GM19238 (cell line): Measurements from ENCODE around the gene ZXDC.

Source experiments
- DNase-seq: peaks from one replicate; pipeline ENCODE4 v3.0.0; 2011; ENCODE audit warnings: low spot score; ENCODE audit not compliant: insufficient read length

ZXDC gene

DNA sequence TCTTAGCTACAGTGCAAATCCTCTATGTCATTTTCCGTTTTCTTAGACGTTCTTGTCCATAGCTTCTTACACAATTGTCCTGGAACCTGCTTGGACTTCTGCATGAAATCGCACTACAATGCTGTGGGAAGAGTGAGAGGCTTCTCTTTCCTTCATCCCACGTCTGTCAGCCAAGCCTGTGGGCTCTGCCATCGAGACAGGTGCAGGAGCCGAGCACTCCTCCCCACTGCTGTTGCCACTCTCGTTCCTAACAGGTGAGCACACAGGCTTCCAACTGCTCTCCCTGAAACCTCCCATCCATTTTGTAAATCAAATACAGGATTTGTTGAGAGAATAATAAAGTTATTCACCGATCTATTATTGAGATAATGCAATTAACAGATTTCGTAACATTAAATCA is 23.5 kb downstream of the ZXDC start:
- DNase-seq = no peak

DNA sequence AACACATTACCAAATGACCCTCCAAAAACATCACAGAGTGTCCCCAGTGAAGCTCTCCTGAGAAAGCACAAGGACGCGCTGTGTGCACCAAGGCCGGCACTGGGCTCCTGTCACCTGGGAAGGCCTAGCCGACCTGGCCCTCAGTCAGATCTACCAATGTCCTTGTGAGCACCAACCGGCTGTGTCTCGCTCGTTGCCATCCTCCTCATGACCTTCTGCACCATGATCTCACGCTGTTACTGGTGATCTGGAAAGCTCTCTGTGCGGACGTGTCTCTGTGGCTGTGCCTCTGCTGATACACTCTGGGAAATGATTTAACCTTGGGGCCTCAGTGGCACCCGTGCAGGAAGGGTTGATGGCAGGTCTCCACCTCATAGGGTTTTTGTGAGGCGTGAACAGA is 24.2 kb downstream of the ZXDC start:
- no peak for DNase-seq

DNA sequence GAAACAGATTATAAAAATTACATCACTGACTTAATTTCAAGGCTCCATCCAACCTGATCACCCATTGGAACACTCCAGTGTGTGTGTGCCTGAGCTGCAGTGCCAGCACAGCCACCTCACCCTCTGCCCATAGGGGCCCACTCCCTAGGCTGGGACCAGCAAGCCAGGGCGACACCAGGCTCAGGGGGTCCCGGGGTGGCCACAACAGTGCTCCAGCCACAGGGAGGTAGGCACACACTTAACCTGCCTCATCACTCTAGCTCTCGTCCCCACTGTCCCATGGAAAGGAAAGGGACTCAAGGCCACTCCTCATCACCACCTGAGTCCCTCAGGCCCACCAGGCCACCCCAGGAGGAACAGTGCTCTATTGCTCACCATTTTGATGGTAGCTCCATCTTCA is 24.9 kb downstream of the ZXDC start:
- DNase-seq = no peak

DNA sequence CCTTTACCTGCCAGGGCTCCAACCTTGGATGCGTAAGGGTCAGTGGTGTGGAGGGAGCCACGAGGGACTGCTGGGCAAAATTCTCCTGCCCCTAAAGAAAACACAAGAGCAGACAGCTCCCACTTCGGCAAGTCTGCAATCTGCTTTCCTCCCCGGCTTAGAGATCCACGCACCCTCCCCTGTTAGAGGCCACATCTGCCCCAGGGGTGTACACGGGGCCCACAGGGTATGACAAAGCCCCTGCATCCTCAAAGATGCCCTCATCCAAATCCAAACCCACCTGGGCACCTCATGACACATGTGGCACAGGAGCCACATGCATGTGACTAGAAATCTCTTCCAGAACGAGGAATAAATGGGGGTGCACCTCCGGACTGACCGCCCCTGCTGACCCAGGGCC is 25.5 kb downstream of the ZXDC start:
- no peak for DNase-seq

DNA sequence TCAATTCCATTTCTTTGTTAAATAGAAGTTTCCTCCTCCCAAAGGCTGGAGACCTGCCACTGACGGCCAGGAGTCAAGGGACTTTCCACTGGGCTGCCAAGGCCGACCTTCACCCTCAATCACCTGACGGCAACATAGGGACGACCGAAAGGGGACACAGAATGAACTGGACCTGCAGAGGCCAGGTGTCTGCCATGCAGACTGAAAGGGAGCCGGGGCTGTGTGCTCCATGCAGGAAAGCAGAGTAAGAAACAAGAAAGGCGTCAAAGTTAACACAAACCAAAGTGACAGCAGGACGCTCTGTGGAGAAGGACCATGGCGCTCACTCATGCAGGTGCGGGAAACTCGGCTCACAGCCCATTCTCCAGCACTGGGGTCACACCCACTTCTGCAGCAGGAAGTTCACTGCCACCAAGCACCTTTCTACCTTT is 26.1 kb downstream of the ZXDC start:
- no peak for DNase-seq

GRCh38 chr3:126448893-126449180 is 26.9 kb downstream of the ZXDC start:
- DNase-seq = no peak

- DNase-seq = no peak
These were observed 27.4 kb downstream of the ZXDC start for GRCh38 chr3:126448136-126448892.

GRCh38 chr3:126447456-126448106 is 28.1 kb downstream of the ZXDC start:
- DNase-seq = no peak

DNA sequence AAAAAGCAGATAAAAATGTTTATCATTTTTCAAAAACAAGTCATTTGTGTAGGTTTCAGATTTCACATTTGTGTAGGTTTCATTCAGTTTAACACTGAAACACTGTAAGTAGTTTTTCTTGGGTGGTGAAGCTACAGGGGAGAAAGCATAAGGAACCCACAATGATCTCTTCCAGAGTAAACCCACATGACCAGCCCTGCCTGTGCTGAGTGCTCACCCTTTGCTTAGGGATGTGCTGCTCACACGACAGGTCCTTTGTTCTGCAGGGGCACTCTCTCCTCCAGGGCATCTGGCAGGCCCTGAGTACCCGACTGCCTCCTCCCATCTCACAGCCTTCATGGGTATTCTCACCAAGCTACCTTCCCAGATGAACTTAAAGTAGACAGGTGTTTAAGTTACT is 28.9 kb downstream of the ZXDC start:
- no peak for DNase-seq

DNA sequence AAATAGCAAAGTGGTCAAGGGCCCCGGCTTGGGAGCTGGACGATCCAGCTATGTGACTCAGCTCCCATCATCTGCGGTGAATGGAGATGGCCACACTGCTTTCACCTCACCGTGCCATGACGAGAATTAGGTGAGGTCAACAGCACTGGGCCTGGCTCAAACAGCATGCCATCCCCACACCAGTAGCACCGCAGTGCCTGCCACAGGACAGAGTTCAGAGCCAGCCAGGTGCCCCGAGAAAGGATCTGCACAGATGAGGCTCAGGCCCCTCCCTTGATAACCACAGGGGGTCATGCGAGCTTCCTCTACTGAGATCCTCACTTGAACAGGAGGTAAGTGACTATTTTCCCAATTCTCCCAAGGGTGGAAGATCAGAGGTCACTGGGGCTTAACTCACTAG is 29.4 kb downstream of the ZXDC start:
- DNase-seq = no peak

GRCh38 chr3:126445506-126445905 is 30.2 kb downstream of the ZXDC start:
- no peak for DNase-seq

GRCh38 chr3:126442856-126443242 is 32.8 kb downstream of the ZXDC start:
- no peak for DNase-seq

DNA sequence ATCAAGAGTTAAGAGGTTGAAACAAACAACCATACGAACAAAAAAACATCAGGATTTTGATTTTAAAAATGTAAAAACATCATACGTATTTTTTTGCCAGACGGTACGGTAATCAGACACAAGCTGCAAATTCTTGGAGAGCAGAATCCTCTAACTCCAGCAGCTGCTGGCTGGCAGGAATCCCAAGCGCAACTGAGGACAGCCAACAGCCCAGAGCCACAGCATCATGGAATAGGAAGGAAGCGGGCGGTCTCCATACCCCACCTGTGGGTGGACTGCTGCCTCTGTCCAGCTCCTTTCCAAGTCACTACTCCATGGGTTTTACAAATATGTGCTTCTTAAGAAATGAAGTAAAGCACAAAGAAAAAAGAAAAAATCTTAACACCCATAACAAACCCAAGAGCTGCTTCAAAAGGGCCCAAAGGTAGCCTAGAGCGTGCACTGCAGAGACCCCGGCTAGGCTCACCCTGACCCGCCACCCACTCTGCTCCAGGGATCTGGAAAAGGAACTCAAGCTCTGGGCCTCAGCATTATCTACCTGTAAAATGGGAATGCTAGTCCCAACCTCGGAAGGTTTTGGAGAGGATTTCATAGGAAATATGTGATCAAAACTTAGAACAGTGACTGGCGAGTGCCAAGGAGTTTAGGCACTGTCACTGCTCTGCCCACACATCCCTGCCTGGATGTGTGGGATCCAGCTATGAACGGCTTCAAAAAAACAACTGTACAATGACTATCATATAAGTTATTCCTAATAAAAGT is 33.4 kb downstream of the ZXDC start:
- DNase-seq = no peak

DNA sequence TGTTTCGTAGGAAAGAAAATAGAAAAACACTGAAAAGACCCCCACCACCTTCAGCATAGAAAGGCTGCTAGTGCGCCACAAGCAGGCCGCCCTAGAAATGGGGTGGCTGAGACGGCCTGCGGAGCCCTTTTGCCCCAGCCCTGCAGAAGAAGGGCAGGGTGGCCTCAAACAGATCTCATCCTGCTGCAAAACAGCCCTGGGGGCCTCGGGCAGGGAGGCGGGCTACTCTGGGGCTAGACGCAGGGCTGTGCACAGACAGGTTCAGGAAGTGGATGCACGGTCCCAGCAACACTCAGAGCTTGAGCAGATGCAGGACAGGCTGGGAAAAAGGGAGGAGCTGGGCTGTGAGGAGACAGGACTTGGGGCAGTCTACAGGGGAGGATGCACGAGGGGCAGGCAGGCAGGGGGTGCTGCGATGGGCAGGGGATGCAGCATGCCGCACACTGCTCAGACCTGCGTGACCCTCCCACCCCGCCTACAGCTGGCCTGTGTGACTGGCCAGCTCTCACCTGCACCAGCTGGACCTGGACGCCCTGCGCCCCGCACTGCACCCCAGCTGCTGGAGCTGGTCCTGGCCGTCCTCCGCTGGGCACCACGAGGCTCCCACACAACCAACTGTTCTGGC is 34.3 kb downstream of the ZXDC start:
- no peak for DNase-seq

DNA sequence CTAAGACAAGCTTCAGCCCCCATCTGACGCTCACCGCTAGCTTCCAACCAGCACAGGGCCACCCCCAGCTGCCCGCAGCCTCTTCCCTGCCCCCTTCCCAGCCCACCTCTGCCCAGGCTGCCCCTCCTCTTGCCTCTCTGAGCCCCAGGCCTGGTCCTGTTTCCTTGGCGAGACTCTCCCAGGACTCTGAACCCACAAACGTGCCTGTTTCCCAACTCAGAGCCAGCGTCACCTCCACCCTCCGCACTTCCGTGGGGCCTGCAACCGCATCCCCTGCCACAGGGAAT is 35.0 kb downstream of the ZXDC start:
- no peak for DNase-seq

DNA sequence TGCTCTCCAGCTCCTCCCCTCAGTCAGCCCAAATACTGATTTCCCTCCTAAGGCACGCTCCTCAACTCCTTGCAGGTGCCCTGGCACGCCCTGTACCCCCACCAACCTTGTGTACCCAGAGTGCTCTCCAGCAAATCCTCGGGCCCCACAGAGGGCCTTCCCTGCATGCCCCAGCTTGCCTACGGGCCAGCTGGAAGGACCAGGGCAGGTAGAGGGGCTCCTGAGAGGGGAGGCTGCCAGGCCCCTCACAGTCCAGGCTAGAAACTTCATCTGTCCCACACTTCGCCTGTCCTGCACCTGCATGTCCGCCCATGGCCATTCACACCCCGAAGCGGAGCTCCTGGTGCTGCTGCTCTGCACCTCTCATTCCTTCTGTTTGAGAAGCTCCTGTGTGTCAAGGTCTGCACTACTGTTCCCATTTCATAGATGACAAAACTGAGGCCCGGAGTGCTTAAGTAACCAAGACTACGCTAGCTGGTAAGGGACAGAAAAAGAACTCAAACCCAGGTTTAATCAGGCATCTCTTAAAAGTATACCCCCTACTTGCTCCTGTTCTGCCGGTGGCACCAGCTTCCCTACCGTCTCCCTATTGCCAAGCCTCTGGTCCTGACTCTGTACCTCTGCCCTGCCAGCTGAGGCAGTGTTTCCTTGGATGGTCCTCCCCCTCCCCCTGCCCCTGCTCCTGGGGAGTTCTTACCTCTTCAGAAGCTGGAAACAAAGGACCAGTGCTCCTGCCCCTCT is 35.6 kb downstream of the ZXDC start:
- DNase-seq = no peak

GRCh38 chr3:126439346-126439967 is 36.2 kb downstream of the ZXDC start:
- no peak for DNase-seq

GRCh38 chr3:126438746-126439145 is 36.9 kb downstream of the ZXDC start:
- DNase-seq = no peak

DNA sequence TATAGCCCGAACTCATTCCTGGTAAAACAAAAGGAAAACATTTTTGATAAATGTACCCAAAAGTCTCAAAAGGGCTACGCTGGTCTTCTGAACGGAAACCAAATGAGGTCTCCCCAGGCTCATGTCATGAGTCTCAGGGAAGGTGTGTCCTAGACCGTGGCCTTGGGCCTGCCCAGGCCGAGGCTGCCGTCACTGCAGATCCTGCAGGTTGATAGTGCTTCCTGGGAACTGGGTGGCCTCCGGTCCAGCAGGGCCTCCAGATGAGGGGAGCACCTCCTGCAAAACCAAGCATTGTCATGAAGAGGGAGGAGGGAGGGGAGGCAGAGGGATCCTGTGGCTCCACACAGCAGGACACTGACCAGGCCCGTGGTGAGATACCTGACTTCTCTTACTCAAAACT is 37.5 kb downstream of the ZXDC start:
- no peak for DNase-seq

DNA sequence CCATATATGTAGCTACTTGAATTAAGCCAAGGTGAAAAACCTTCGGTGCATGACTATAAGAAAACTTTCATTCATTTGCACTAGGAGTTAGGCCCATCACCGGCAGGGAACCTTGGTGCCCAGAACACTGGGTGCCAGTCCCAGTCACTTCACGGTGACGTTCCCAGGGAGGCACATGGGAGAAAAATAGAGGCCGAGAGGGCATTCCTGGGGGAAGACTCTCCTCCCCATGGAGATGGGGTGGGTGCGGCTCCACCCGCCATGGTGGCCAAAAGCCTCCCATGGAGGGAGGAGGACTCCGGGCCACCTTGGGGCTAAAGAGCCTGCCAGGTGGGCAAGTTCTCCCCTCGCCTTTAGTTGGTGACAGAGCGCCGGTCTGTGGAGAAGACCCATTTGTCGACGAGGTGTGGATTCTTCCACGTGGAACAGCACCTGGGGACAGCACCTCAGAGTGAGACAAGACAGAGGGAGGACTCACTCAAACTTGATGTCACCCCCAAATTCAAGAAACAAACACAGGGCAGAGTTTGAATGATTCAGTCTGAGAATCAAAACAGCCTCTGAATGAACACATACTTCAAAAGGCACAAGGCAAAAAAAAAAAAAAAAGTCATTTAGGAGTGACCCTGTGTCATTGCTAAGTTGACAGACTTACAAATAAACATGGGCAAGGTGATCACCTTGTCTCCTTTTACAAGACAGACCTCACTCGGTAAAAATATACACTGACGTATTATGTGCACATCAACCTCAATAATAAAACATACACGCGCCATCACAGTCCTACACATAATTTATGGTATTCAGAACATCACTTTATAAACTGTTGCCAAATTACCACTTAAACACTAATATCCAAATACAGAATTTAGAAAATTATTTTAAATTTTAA is 38.6 kb downstream of the ZXDC start:
- DNase-seq = no peak
